Lung microvascular endothelial cell (primary cell): ENCODE results near the gene SMAGP. TPM values are rescaled to one million over a fixed set of nuclear protein-coding genes. Genes with fewer than 3 reads are reported as not detected.
"Not testable (repeated sequence)": the region's sequence is repeated elsewhere in the genome, so short reads cannot be mapped to it uniquely, and the experiment has no call there.

Experiments used
- DNase-seq, 2 donors: peaks; one replicate each; pipeline versions ENCODE4 v3.0.0 to v3.0.0-alpha.2; 2010; ENCODE audit warnings: low read depth in 2 of 2
- total RNA-seq: library from RNA; depleted of rRNA; stranded (reverse); fragments of >200 nt; gene quantifications from 2 replicates; pipeline ENCODE4 v1.2.1, GENCODE V29; 2014

Gene SMAGP
- total RNA-seq, 1 donor from 2014 or later = 17.7 TPM

DNA sequence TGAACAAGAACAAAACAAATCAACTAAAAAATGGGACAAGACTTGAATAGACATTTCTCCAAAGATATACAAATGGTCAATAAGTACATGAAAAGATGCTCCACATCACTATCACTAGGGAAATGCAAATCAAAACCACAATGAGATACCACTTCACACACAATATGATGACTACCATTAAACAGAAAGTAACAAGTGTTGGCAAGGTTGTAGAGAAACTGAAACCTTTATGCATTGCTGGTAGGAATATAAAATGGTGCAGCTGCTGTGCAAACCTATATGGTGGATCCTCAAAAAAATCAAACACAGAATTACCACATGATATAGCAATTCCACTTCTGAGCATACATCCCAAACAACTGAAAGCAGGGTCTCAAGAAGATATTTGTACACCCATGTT lies 5.2 kb downstream of the SMAGP start:
- no peak for DNase-seq

DNA sequence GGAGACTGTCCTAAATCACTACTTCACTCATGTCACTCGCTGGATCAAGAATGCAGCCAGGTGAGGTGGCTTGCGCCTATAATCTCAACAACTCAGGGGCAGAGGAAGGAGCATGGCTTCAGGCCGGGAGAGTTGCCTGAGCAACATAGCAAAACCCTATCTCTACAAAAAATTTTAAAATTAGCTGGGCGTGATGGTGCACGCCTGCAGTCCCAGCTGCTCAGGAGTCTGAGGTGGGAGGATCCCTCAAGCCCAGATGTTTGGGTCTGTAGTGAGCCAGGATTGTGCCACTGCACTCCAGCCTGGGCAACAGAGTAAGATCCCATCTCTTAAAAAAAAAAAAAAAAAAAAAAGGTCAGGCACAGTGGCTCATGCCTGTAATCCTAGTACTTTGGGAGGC lies 5.9 kb downstream of the SMAGP start:
- DNase-seq = no peak

DNA sequence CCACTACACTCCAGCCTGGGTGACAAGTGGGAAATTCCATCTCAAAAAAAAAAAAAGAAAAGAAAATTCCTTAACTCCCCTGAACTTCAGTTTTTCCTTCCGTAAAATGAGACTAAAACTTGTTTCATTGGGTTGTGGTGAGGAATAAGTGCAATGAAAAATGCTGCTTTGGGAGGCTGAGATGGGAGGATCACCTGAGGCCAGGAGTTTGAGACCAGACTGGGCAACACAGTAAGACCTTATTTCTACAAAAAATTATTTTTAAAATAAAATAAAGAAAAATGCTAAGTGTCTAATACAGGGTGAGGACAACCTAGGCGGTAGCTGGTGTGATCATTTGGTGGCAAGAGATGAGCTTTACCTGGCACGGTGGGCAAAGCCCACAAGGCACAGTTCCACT lies 6.9 kb downstream of the SMAGP start:
- DNase-seq = no peak

GRCh38 chr12:51262758-51263177 lies 7.4 kb downstream of the SMAGP start:
- DNase-seq = peak; percentile 53 to 60

- DNase-seq = not testable (repeated sequence)
These were observed 10.6 kb downstream of the SMAGP start for GRCh38 chr12:51259600-51259999.

DNA sequence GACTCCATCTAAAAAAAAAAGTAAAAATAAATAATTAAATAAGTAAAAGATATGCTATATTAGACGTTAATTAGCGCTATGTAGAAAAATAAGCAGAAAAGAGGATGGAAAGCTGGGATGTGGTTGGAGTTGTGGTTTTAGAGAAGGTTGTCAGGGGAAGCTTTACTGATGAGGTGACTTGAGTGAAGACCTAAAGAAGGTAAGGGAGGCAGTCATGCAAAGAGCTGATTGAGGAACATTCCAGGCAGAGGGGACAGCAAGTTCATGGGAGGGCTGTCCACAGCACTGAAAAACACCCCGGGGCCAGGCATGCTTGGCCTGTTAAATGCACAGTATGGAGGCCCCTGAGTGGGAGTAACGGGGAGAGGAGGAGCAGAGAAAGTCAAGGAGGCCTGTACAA lies 15.7 kb downstream of the SMAGP start:
- DNase-seq = no peak

DNA sequence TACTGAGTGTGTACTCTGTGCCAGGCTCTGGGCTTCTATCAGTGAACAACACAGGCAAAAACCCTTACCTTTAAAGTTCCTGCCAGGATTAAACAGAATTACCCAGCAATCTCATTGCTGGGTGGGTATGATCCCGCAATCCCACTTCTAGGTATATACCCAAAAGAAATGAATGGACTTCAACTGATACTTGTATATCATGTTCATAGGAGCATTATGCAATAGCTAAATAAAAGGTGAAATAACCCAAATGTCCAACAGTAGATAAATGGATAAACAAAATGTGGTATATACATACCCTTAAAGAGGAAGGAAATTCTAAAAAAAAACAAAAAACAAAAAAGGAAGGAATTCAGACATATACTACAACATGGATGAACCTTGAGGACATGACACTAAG lies 16.9 kb downstream of the SMAGP start:
- DNase-seq = no peak

DNA sequence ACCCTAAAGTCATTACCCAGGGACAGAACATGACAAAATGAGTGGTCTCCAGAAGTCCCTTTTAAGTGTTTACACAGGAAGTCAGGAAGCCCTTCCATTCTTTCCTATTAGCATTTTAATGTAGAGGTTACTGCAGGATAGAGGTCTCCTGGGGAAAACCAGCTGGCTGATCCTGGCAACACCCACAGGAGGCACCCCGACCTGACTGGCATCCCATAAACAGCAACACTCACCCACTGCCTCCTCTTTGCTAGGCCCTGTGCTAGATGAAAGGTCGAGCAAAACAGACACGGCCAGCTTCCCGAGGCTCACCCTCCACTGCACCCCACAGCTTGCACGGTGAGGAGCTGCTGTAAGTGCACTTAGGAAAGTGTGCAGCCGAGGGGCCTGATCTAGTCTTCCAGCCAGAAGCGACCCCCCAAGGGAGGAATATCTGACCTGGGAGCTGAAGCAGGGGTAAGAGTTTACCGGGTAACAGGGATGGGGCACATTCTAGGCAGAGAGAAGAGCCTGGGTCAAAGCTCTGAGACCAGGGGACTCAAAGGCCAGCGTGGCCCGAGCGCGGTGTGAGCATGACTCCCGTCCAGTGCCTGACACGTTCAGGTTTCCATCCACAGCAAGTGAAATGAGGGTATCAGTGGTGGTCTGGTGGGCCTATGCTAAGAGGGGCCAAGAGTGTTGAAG lies 22.6 kb downstream of the SMAGP start:
- no peak for DNase-seq

DNA sequence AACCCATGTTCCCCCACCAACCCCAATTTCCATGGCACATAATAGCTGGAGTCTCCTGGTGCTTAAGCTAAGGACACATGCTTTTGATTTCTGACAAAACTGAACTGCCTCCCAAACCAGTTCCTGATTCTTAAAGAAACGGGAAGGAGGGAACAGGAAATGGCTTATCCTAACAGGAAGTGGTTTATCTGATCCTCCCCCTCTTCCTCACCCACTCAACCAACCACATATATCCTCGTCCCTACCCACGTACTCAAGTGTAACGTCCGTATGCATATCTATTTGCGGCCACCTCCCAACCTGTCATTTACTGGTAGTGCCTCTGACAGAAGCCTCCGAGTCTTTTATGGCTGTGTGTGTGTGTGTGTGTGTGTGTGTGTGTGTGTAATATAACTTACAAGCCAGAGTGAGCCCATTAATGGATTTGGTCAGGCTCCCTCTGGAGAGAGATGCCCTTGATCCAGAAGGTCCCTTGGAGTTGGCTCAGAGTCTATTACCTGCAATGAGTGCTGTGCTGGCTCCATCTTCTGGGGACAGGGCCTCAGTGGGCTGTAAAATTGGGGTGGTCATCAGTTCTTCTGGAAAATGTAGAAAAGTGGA lies 23.9 kb downstream of the SMAGP start:
- peak; percentile 42 to 81 for DNase-seq

- DNase-seq = no peak
These were observed 24.6 kb downstream of the SMAGP start for GRCh38 chr12:51245476-51246253.

- peak in 1 of 2 donors; percentile 17 for DNase-seq
These were observed 25.9 kb downstream of the SMAGP start for GRCh38 chr12:51244269-51244668.

- no peak for DNase-seq
These were observed 27.3 kb downstream of the SMAGP start for GRCh38 chr12:51242876-51243275.

DNA sequence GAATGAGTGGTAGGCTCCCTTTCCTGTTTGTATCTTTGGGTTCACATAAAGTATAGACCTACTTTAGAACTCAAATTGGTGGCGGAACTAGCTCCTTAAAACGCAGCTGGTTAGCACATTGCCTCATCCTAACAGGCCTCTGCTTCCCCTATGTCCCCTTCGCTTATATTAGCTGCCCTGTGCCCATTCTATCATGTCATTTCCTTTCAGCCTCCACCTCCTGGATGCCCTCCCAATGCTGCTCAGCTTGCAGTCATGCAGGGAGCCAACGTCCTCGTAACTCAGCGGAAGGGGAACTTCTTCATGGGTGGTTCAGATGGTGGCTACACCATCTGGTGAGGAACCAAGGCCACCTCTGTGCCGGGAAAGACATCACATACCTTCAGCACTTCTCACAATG lies 28.1 kb downstream of the SMAGP start:
- DNase-seq = no peak

- DNase-seq = peak in 1 of 2 donors; percentile 9
These were observed 29.2 kb downstream of the SMAGP start for GRCh38 chr12:51240971-51241370.

DNA sequence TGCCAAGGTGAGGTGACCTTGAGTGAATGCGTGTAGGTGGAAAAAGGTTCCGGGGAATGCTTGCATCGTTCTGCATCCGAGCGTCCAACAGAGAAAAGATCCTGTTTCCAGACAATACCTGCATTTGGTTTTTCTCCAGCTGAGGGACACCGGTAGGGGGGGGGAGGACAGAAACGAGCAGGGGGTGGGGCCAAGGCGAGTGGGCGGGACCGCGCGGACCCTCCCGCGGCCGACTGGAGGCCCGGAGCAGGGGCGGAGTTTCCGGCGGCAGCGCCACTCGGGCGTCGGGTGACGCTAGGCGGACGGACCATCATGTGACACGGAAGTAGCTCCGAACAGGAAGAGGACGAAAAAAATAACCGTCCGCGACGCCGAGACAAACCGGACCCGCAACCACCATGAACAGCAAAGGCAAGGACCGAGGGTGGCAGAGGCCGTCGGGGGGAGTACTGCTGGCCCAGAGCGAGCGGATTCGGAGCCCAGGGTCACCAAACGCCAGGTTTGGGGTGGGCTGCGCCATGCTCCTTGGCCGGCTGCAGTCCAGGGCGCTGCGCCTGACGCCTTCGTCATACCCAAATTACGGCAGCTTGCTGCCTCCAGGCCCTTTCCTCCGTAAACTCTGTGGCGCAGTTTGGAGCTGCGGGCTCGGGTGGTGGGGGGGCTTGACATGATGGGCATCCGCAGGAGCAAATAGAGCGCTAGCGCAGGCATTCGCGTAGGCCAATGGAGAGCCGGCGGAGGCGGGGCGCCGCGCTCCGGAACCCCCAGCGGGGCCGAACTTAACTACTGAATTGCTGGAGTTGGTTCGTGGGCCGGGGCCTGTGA lies 31.5 kb downstream of the SMAGP start, which contains the start of gene DAZAP2:
TSS of gene DAZAP2 (plus strand) at position 317 of the 825 bp plus-strand sequence. CDS start at position 399, 82 bp downstream.
- peak; percentile 98 to 99 for DNase-seq

GRCh38 chr12:51238037-51238509 lies 32.1 kb downstream of the SMAGP start:
- peak; percentile 16 to 62 for DNase-seq

GRCh38 chr12:51234530-51234929 lies 35.7 kb downstream of the SMAGP start:
- no peak for DNase-seq

GRCh38 chr12:51232642-51233041 lies 37.6 kb downstream of the SMAGP start:
- no peak for DNase-seq

- DNase-seq = no peak
These were observed 41.0 kb downstream of the SMAGP start for GRCh38 chr12:51229116-51229809.

GRCh38 chr12:51227962-51228361 lies 42.3 kb downstream of the SMAGP start:
- DNase-seq = no peak

DNA sequence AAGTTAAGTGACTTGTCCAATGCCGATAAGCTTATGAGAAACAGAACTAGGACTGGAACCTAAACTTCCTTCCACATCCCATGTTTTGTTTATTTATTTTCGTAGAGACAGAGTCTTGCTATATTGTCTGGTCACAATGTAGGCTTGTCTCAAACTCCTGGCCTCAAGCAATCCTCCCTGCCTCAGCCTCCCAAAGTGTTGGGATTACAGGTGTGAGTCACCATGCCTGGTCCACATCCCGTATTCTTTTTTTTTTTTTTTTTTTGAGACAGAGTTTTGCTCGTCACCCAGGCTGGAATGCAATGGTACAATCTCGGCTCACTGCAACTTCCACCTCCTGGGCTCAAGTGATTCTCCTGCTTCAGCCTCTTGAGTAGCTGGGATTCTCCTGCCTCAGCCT lies 43.1 kb downstream of the SMAGP start:
- DNase-seq = not testable (repeated sequence)
